GM19023 (cell line): ENCODE results near the gene PDCL3.

Experiments
- ATAC-seq: cut with Tn5 transposase; IDR thresholded peaks from one replicate; pipeline ENCODE4 v1.9.1; 2021; ENCODE audit warnings: mild to moderate bottlenecking, moderate library complexity; ENCODE audit not compliant: unreplicated experiment

PDCL3 gene

DNA sequence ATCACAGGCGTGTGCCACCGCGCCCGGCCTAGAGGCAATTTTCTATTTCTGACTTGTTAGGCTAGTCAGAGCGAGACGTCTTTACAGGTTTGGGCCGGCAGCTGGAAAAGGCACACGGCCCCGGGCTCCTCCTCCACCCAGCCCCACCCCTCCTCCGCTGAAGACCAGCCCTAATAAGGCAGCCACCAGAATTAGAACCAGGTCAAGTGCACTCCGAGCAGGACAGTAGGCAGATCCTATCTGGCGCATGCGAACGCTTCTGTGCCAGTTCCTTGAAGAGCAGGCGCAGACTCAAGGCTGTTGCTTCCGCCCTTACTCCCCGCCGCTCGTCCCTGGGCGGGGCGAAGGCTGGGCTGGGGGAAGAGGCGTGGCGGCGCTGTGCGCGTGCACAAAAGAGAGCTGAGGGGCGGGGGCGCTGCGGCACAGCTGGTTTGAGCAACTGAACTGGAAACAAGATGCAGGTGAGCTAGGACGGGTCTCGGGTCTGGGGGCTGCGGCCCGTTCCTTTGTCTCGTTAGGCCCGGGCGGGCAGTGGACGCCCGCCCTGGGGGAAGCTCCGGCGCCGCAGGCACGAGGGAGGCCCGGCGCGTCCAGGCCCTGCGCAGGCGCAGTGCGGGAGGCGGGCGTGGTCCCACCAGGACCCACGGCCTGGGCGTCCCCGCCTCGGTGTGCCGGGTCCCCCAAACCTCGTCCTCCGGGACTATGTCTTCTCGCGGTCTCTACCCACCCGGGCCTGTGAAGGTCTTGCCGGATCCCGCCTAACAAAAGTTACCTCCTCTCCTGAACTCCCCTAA is at the start of gene PDCL3:
TSS of gene PDCL3 (plus strand) at position 381 of the 794 bp plus-strand sequence. CDS start at position 456, 75 bp downstream.
- peak; percentile 92 for ATAC-seq

DNA sequence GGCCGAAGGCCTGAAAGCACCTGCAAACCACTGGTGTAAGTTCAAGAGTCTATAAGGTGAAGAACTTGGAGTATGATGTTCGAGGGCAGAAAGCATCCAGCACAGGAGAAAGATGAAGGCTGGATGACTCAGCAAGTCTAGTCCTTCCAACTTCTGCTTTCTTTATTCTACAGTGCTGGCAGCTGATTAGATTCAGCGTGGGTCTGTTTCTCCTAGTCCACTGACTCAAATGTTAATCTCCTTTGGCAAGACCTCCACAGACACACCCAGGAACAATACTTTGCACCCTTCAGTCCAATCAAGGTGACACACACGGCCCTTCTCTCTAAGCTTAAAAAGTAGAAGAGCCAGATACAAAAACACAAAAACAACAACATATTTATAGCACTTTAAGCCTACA is 49.1 kb upstream of the PDCL3 start:
- no peak for ATAC-seq

DNA sequence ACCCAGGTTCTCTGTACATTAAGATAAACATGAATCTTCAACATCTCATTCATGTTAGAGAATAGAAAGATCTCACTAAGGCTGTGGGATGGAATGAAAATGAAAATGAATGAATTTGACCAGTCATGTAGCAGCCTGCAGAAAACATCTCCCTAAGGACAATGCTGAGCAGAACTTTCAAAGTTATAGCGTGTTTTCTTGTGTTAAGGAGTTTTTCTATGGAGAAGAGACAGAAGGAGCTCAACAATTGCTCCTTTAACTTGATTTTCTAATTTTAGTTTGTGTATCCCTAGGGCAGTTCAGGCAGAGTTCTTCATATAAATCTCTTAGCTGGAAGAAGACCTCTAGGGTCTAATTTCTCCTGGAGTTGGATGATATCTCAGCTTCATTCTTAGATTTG is 45.2 kb upstream of the PDCL3 start:
- ATAC-seq = no peak

DNA sequence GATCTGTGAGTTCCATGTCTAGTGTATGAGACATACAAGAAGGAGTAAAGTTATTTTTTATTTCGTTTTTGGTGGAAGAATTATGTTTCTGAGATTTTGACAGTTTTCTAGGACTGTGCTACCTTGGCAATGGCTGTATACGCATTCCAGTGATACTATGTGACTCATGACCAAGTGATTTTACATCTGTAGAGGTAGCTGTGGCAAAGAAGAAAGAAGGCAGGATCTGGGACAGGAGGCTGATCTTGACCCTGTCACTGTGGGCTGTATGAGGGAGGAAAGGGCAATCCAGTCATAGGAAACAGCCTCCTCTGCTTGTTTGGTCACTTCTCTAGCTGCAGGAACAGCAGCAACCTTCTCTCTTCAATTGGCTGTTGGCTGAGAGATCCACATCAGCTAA is 44.0 kb upstream of the PDCL3 start:
- ATAC-seq = no peak

DNA sequence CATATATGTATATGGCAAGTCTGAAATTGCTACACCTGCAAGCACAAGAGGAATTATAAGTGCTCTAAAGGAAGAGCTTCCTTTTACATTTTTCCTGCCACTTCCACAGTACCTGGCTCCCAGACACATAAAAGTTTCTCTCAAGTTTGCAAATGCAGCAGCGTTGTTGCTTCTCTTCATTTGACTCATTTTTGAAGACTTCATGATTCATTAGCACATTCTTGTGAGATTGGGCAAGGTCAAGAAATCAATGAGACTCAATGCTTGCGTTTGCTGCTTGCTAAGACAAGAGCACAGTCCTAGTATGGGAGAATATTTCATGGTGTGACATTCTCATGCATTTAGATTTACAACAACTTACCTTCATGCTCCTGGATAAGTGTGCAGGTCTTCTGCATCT is 42.6 kb upstream of the PDCL3 start:
- ATAC-seq = no peak

DNA sequence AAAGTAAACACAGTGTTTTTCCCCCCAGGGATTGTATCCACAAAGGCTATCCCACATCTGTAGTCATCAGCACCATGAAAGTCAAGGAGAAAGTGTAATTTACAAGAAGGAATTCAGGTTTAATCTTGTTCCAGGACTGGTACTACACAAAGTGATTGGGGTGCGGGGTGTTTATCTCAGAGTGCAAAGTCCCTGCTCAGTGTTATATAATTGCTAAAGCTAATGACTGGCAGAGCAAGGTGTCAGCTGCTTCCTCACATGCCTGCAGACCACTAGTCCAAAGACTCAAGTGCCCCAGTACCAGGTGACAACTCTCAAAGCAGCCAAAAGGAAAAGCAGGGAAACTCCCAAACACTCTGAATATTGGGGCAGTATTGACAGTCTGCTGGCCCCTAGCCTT is 40.4 kb upstream of the PDCL3 start:
- ATAC-seq = no peak

DNA sequence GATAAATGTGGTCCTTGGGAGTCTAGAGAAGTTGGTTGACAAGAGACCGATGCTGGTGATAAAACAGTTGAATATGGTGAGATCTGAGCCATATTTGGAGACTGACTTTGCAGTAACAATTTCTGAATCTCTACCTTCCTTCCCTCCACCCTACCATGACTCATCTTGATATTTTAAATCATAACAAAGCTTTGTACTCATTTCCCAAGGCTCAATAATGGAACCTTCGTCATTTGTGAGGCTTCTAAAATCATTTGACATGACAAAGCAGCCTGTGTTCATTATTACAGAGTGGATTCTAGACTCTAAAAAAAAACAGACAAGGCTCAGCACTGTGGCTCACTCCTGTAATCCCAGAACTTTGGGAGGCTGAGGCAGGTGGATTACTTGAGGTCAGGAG is 38.5 kb upstream of the PDCL3 start:
- no peak for ATAC-seq

DNA sequence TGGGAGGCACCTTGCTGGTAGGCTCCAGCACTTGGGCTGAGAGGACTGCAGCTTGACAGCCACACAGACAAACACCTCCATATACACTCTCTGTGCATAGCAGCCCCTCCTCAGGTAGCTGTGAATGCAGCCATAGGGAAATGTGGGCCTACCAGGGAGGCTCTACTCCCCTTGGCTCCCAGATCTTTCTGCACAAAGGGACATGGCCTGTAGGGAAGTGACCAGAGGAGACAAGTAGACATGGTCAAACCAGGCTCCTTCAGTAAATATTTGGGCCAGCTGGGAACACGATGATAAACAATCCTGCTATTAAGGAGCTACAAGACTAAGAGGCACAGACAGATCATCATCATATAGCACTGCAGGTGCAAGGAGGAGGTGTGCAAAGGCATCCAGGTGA is 35.9 kb upstream of the PDCL3 start:
- no peak for ATAC-seq

DNA sequence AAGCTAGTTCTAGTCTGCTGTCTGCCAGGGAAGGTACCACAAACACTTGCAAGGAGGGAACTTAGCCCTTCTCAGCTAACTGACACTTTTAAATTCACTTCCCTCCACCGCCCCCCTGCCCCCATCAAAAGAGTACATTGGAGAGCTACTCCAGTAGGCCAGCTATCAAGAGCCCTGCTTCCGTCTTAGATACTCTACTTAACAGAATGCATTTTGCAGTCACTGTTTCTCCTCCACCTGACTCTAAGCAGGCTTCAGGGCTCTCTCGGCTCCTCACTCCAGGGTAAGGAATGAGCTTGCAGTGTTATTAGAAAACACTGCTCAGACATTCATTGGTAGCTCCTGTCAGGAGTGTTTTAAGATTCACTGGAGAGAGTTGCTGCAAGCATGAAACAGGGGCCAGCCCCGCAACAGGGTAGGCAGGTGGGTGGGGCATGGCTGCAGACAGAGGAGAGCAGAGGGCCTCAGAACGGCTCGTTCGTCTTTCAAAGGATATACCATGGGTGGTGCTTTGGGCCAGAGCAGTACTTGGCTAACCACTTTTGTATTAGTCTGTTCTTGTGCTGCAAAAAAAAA is 35.3 kb upstream of the PDCL3 start:
- no peak for ATAC-seq

DNA sequence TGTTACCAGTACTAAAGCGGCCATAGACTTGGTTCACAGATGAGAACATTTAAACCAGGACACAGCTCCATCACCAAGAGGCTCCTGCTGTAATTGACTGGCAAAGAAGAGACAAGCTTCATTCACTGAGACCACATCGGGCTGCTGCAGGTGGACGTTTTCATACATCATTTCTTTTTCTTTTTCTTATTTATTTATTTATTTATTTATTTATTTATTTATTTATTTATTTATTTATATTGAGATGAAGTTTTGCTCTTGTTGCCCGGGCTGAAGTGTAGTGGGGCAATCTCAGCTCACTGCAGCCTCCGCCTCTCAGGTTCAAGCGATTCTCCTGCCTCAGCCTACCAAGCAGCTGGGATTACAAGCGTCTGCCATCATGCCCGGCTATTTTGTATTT is 33.6 kb upstream of the PDCL3 start:
- no peak for ATAC-seq

DNA sequence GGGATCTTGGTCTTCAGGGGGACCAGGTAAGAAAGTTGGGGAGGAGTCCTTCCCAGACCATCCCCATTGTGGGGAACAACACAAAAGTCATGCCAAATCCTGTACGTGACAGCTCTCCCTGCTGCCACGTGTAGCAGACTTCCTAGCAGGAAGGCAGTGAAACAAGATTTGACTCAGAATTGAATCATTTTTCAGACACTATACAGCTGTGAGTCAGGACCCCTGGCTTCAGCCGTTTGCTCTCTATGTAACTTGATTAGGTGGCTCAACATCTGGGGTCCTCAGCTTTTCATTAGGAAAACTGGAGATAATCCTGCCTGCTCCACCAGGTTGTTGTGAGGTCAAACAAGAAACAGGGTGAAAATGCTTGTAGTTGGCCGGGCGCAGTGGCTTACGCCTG is 32.9 kb upstream of the PDCL3 start:
- ATAC-seq = no peak

DNA sequence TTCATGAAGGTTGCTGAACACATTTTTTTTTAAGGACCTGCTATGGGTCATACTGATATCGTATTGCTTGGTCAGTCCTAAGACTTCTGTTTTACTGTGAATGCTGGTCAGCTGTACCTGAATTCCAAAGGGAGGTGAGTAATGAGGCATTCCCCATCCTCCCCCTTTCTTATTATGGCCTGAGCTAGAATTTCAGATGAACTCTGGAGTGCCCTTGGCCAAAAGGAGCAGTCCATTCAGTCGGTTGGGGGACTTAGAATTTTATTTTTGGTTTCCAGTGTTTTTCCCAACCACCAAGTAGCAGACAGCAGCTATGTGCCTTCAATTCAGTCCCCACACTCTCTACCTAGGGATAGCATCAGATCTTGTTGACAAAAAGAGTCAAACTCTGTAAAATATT is 26.9 kb upstream of the PDCL3 start:
- no peak for ATAC-seq

DNA sequence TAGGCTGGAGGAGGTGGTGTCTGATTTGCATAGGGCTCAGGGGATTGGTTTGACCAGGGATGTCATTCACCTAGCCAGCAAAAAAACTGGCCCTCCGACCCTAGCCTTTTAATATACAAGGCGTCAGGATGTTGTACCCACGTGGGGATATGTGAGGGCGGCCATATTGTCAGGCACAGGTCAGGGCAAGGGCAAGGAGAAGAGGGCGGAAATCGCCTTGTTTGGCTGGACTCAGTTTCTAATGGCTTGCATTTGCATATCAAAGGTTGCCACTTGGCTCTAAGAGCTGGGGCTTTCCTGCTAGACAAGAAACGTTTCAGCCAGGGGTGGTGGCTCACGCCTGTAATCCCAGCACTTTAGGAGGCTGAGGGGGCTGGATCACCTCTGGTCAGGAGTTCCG is 24.9 kb upstream of the PDCL3 start:
- no peak for ATAC-seq

DNA sequence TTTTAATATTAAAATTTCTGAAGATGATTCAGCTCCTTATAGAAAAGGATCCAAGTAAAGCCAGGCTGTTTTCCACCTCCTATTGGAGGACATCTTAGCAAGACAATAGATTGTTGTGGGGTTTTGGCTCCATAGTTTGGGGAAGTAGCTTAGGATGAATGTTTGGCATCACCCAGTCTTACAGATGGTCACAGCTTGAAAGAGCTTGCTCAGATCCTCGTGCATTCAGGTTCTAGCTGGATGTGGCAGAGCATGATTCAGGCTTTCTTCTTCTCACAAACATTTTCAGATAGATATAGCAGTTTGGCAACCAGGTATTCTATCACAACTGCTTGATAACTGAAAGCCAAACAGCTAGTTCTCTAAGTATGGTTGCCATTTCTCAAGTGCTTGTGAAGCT is 23.6 kb upstream of the PDCL3 start:
- no peak for ATAC-seq

DNA sequence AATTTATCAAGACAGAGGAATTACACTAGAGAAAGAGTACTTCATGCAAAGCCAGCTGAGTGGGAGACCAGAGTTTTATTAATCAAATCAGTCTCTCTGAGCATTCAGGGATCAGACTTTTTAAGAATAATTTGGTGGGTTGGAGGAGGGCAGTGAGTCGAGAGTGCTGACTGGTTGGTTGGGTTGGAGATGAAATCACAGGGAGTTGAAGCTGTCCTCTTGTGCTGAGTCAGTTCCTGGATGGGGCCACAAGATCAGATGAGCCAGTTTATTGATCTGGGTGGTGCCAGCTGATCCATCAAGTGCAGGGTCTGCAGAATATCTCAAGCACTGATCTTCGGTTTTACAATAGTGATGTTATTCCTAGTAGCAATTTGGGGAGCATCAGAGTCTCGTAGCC is 21.4 kb upstream of the PDCL3 start:
- no peak for ATAC-seq

DNA sequence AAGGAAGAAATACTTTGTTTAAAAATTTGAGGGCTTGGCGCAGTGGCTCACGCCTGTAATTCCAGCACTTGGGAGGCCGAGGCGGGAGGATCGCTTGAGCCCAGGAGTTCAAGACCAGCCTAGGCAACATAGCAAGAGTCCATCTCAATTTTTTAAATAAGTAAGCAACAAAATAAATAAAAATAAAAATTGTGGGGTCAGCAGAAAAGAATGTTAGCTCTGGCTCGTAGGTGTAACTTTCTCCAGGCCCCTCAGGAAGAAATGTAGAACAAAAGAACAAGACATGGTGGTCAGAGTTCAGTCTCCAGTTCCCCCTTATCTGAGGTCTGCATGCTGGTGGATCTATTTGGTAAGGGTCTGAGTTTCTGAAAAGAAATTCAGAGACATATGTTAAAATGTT is 20.4 kb upstream of the PDCL3 start:
- no peak for ATAC-seq

DNA sequence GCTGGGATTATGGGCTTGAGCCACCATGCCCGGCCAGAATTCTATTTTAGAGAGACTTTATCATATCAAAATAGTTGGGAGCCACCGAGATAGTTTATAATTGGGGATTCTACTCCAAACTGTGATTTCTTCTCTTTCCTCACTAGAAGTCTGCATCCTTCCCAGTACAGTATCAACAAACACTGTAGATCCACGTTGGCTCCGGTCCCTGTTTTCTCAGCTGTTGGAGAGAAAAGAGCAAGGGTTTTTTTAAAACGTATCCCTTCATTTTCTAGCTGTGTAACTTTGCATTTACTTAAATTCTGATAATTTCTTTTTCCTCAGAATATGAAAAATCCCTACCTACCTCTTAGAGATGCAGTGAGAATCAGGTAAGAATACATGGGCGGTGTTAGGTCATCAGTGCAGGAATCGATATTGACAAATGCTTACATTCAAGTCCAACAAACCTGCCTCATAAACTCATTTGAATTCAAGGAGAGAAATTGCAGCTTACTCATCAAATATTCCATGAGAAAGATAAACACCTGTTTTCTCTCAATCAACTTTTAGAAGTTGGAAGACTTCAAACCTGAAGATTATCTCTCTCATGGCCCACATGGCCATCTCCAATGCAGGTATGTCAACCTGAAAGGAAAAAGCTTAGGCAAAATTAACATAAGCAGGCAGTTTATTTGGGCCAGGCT is 17.7 kb upstream of the PDCL3 start:
- ATAC-seq = no peak

DNA sequence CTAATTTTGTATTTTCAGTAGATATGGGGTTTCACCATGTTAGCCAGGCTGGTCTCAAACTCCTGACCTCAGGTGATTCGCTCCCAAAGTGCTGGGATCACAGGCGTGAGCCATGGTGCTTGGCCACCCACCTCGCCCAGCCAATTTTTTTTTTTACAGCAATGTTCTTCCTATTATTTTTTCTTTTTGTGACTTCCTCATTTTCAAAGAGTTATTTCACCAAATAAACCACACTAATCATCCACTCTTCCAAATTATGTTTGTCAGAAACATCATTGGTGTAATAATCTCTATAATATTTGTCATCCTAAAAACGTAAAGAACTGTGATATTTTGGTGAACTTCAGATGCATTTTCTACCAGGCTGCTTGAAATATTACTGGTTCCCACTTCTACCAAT is 16.3 kb upstream of the PDCL3 start:
- ATAC-seq = no peak

DNA sequence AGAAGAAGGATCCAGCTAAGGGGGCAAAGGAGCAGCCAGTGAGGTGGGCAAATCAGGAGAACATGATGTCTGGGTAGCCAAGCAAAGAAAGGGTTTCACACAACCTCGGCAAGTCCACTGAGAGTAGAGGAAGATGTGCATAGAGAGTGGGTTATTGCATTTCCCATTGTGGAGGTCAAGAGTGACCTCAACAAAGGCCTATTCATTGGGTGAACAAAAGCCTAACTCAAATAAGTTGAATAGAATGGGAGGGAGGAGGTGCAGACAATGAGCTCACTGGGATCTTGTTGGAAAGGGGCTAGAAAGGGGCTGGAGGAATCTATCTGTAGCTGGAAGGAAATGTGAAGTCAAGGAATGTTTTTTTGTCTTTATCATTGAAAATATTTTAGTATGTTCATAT is 14.0 kb upstream of the PDCL3 start:
- no peak for ATAC-seq

DNA sequence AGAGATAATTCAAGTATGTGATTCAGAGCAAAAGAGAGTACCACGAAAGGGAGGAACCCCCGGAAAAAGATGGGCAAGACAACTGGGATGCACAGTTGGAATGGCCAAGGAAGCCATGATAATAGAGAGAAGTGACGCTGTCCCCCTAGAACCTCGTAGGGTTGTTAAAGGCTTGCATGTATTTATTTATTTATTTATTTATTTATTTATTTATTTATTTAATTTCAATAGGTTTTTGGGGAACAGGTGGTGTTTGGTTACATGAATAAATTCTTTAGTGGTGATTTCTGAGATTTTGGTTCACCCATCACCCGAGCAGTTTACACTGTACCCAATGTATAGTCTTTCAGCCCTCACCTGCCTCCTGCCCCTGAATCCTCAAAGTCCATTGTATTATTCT is 11.5 kb upstream of the PDCL3 start:
- ATAC-seq = no peak

DNA sequence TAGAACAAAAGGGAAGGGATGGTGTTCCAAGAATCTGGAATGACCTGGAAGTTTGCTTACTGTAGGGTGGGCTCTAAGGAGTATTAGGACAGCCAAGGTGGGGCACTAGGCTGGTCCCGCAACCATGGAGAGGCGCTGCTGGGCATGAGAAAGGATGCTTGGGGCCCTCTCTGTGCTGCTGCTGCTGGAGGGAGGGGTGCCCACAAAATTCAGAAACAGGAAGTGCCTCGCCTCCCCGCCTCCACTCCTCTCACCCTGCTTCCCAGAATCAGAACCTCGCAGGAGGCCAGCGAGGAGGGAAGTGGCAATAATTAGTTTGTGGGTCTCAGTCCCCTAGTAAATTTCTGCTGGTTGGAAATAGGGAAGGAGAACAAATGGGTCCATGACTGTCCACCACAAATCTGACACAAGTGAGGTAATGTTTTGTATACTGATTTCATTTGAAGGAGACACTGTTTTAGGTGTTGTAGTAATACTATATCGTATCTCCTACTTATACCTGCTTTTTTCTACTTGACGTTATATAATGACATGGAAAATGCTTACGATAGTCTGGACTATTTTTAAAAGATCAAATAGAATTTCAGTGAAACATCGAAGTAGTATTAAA is 7.9 kb upstream of the PDCL3 start:
- ATAC-seq = no peak

DNA sequence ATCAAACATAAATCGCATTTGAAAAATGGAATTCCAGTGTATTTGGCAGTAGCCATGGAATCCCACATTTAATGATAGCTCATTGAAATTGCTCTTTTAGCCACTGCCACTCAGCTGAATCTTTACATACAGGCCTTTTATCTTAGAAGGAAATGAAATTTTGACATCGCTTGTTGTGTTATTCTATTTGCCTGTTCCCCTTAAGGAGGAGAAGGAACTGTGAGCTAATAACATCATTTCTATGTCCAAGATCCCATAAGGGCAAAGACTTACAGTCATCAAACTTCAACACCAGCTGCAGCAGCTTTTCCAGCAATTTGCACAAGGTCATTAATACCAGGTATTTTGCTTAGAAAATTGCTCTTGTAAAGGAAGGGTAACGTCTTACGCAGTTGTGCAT is 6.0 kb upstream of the PDCL3 start:
- no peak for ATAC-seq
